Sigmoid colon (tissue), 7 donors: Measurements from ENCODE around the gene MAGI2. TPM values are rescaled to one million over a fixed set of nuclear protein-coding genes. Genes with fewer than 3 reads are reported as not detected.

Experiments
- DNase-seq: peaks from one replicate; pipeline ENCODE4 v3.0.0-alpha.2; 2019
- H3K27ac ChIP-seq, 4 donors: fragments of 200-600 bp; sonication (generic); one replicate each; pipeline ENCODE4 v1.5.1; 2016 to 2019; ENCODE audit warnings: mild to moderate bottlenecking in 1 of 4
- H3K27me3 ChIP-seq, 3 donors: fragments of 200-600 bp; sonication (generic); one replicate each; pipeline ENCODE4 v1.5.1; 2019; ENCODE audit warnings: mild to moderate bottlenecking in 1 of 3
- H3K36me3 ChIP-seq, 4 donors: fragments of 200-600 bp; sonication (generic); one replicate each; pipeline ENCODE4 v1.5.1; 2016 to 2019
- H3K4me1 ChIP-seq, 4 donors: fragments of 200-600 bp; sonication (generic); one replicate each; pipeline ENCODE4 v1.5.1; 2017 to 2019
- H3K4me3 ChIP-seq, 4 donors: fragments of 200-600 bp; sonication (generic); one replicate each; pipeline ENCODE4 v1.5.1; 2017 to 2019; ENCODE audit warnings: mild to moderate bottlenecking in 2 of 4, moderate library complexity in 1 of 4
- H3K9me3 ChIP-seq, 4 donors: fragments of 200-600 bp in 3 of 4; sonication (generic) in 3 of 4; one replicate each; pipeline versions ENCODE4 v1.5.1 to v1.6.1; 2013 to 2019
- EP300 ChIP-seq, 4 donors: sonication (generic); formaldehyde crosslinking; IDR thresholded peaks; one replicate each; pipeline ENCODE4 v1.6.1; 2017; ENCODE audit warnings: antibody characterized with exemption in 4 of 4
- POLR2A ChIP-seq, 2 donors: fragments of 450-650 bp; IDR thresholded peaks; one replicate each; pipeline ENCODE4 v1.6.1; 2016; ENCODE audit warnings: antibody characterized with exemption in 2 of 2, mild to moderate bottlenecking in 2 of 2, moderate library complexity in 2 of 2
- POLR2AphosphoS5 ChIP-seq, 4 donors: sonication (generic); formaldehyde crosslinking; IDR thresholded peaks; one replicate each; pipeline ENCODE4 v1.6.1; 2017; ENCODE audit warnings: antibody characterized with exemption in 4 of 4
- WGBS, 2 donors: extraction: QIAGEN DNeasy Blood & Tissue Kit; methylation state at CpG; one replicate each; pipeline ENCODE4 v1.1.7; 2013; 5-methylcytosine and 5-hydroxymethylcytosine counted together
- intact Hi-C: fragments of 100-400 bp; cut with DNase I; formaldehyde crosslinking; loops from one replicate; pipeline ENCODE4 v1.15.1; 2023
- polyA plus RNA-seq, 3 donors: library from polyadenylated mRNA; stranded (reverse); fragments of 200-250 nt; gene quantifications; one replicate each; pipeline ENCODE4 v1.2.3, GENCODE V29; 2013
- total RNA-seq, 4 donors: library from RNA; depleted of rRNA; stranded (reverse); fragments of >200 nt; gene quantifications; one replicate each; pipeline ENCODE4 v1.1.0, GENCODE V29; 2016
- TF ChIP-seq, protein P1 (sequence below), 4 experiments: fragments of 450-650 bp in 3 of 4; fragments of 200-600 bp in 1 of 4; IDR thresholded peaks; one replicate each; pipeline ENCODE4 v1.5.1; 2016 to 2019; ENCODE audit warnings: antibody characterized with exemption in 4 of 4, mild to moderate bottlenecking in 3 of 4, moderate library complexity in 2 of 4
- donor health status: healthy with polysubstance abuse.
- donor health status: Bipolar disorder and iron deficiency.
- donor health status: healthy.

Gene MAGI2
- total and polyA plus RNA-seq, 7 donors: 0.69 to 26.9 (median 14.7) TPM

DNA sequence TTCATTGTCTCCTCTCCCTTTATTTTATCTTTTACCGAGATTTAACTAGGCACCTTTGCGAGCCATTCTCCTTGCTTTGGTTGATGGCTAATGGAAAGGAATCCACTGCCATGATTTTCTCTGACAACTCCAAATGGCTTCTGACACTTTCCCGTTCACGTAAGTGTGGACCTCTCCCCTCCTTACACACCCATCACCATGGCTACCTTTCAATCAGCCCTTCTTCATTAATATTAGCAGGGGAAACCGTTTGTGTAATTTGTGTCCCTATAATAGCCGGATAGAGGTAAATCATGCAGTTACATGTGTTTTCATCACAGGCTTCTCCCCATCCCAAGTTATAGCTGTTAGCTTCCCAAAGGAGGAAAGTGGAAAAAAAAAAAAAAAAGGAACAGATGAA lies 767.3 kb downstream of the MAGI2 start:
- TF ChIP-seq POLR2A (IDR thresholded peaks at IDR 0.05) (no peak), EP300 (IDR thresholded peaks at IDR 0.05) (no peak), POLR2AphosphoS5 (IDR thresholded peaks at IDR 0.05) (no peak)
- TF ChIP-seq, protein P1, sequence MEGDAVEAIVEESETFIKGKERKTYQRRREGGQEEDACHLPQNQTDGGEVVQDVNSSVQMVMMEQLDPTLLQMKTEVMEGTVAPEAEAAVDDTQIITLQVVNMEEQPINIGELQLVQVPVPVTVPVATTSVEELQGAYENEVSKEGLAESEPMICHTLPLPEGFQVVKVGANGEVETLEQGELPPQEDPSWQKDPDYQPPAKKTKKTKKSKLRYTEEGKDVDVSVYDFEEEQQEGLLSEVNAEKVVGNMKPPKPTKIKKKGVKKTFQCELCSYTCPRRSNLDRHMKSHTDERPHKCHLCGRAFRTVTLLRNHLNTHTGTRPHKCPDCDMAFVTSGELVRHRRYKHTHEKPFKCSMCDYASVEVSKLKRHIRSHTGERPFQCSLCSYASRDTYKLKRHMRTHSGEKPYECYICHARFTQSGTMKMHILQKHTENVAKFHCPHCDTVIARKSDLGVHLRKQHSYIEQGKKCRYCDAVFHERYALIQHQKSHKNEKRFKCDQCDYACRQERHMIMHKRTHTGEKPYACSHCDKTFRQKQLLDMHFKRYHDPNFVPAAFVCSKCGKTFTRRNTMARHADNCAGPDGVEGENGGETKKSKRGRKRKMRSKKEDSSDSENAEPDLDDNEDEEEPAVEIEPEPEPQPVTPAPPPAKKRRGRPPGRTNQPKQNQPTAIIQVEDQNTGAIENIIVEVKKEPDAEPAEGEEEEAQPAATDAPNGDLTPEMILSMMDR (IDR thresholded peaks at IDR 0.05): no peak
- H3K27me3 ChIP-seq: no peaks in the 10 kb centered on the region
- H3K27ac ChIP-seq: no peak overlapping the region
- H3K36me3 ChIP-seq: no peaks in the 10 kb centered on the region
- H3K9me3 ChIP-seq: no peaks in the 10 kb centered on the region
- no peak for DNase-seq
- intact Hi-C loops: no loop called here
- no peak overlapping the region for H3K4me3 ChIP-seq
- no peaks in the 10 kb centered on the region for H3K4me1 ChIP-seq
- 59 to 74% methylated on average over 6 of the region's 6 CpGs for WGBS, 2 donors

DNA sequence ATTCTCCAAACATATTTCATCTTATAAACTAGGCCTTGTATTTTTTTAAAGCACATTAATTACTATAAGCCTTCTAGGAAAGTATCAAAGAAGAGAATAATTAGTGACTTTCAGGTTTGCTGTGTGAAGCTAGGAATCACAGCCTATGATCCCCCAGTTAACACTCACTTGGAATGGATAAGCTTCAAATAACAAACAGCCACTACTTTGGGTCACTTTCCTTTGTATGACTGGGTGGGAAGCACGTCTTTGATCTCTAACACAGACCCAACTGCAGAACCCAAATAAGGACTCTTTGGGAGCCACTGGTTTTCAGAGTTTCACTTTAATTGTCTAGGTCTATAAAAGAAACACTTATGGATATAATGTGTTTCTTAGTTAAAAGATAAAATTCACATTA lies 769.3 kb downstream of the MAGI2 start:
- Histone ChIP-seq H3K4me1 (no peaks in the 10 kb centered on the region), H3K36me3 (no peaks in the 10 kb centered on the region), H3K27me3 (no peaks in the 10 kb centered on the region), H3K27ac (no peak overlapping the region), H3K9me3 (no peaks in the 10 kb centered on the region), H3K4me3 (no peak overlapping the region)
- 52 to 59% methylated on average over 1 of the region's 1 CpG for WGBS, 2 donors
- intact Hi-C loops: no loop called here
- no peak for TF ChIP-seq POLR2A (IDR thresholded peaks at IDR 0.05)
- TF ChIP-seq EP300 (IDR thresholded peaks at IDR 0.05): no peak
- TF ChIP-seq POLR2AphosphoS5 (IDR thresholded peaks at IDR 0.05): no peak
- TF ChIP-seq, protein P1 (IDR thresholded peaks at IDR 0.05): no peak
- no peak for DNase-seq

DNA sequence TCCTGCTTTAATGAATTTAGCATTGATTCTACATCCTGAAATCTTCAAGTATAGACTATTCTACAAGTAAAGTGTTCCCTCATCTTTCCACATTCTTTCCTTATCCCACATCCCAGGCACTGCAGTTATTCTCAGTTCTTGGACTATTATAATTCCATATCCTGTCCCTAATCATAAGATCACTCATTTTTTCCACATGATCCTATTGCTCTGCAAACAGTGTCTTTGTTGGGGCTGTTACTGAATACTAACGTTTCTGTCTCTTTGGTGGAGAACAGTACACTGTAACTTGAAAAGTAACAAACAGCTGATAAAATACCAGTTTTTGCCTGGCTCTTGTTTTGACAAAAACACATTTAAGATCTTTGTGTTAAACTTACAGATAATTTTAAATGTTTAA lies 769.9 kb downstream of the MAGI2 start:
- Histone ChIP-seq H3K9me3 (no peaks in the 10 kb centered on the region), H3K27me3 (no peaks in the 10 kb centered on the region), H3K4me1 (no peaks in the 10 kb centered on the region), H3K4me3 (no peak overlapping the region), H3K27ac (no peak overlapping the region), H3K36me3 (no peaks in the 10 kb centered on the region)
- no peak for DNase-seq
- intact Hi-C loops: no loop called here
- TF ChIP-seq EP300 (IDR thresholded peaks at IDR 0.05) (no peak), POLR2A (IDR thresholded peaks at IDR 0.05) (no peak), POLR2AphosphoS5 (IDR thresholded peaks at IDR 0.05) (no peak)
- TF ChIP-seq, protein P1 (IDR thresholded peaks at IDR 0.05): no peak
- WGBS, 2 donors: 37 to 58% methylated on average over 1 of the region's 1 CpG

DNA sequence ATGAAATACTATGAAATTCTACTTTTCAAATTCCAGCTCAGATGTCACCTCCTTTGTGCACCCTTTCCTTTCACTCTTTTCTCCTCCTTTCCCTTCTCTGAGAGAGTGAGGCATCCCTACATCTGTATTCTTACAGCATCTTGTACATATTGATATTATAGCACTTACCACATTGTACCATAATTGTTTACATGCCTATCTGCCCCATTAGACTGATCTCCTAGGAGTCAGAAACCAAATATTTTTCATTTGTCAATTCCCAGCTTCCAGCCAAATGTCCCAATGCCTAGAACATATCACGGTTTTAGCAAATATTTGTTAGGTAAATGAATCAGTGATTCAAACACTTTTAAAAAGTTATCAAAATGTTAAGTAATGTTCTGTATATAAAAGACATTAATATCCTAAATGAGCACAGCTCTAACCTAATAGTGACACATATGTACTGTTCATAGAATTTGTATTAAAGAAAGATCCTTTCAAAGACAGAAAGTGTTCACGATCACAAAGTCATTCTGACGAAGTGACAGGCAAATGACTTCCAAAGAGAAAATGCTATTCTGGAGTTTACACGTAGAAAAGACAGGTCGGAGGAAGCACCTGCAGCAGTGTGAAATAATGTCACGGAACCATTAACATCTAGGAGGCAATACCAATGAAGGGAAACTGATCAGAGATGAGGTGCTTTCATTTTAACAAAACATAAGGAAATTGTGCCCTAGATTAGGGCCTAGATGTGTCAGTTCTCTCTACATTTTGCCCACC lies 774.2 kb downstream of the MAGI2 start:
- Histone ChIP-seq H3K4me3 (no peak overlapping the region), H3K4me1 (no peaks in the 10 kb centered on the region), H3K27ac (no peak overlapping the region), H3K36me3 (no peaks in the 10 kb centered on the region), H3K9me3 (no peaks in the 10 kb centered on the region), H3K27me3 (no peaks in the 10 kb centered on the region)
- intact Hi-C loops: no loop called here
- no peak for DNase-seq
- WGBS, 2 donors: 80 to 81% methylated on average over 6 of the region's 6 CpGs
- TF ChIP-seq POLR2AphosphoS5 (IDR thresholded peaks at IDR 0.05) (no peak), EP300 (IDR thresholded peaks at IDR 0.05) (no peak), POLR2A (IDR thresholded peaks at IDR 0.05) (no peak)
- TF ChIP-seq, protein P1 (IDR thresholded peaks at IDR 0.05): no peak

DNA sequence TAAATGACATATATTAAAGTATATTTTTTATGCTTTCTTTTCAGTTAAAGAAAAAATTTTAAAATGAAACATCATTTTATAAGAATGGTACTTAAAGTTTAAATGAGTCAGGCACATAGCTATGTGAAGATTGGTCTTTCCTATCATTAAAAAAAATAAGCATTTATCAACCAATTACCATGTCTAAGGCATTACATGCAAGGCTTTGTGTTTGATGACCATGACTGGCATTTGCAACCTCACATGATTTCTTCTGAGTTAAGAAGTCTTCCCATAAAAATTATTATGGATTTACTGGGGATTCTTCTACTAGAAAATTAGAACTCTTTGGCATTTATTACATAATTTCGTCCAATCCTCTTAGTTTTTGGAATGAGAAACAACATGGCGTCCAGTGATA lies 776.1 kb downstream of the MAGI2 start:
- Histone ChIP-seq H3K9me3 (no peaks in the 10 kb centered on the region), H3K27me3 (no peaks in the 10 kb centered on the region), H3K27ac (no peak overlapping the region), H3K4me1 (no peaks in the 10 kb centered on the region), H3K4me3 (no peak overlapping the region), H3K36me3 (no peaks in the 10 kb centered on the region)
- intact Hi-C loops: no loop called here
- TF ChIP-seq POLR2AphosphoS5 (IDR thresholded peaks at IDR 0.05) (no peak), EP300 (IDR thresholded peaks at IDR 0.05) (no peak), POLR2A (IDR thresholded peaks at IDR 0.05) (no peak)
- TF ChIP-seq, protein P1 (IDR thresholded peaks at IDR 0.05): no peak
- no peak for DNase-seq
- WGBS, 2 donors: 76 to 91% methylated on average over 2 of the region's 2 CpGs
